AG09309 (cell line): Measurements from ENCODE around the gene RPL11.

Source experiments
- DNase-seq: peaks from one replicate; pipeline ENCODE4 v3.0.0-alpha.2; 2010; ENCODE audit warnings: low read depth
- H3K4me3 ChIP-seq: 2 replicates; pipeline ENCODE4 v1.5.1; 2011; ENCODE audit warnings: mild to moderate bottlenecking, low read depth, low read length, moderate library complexity; ENCODE audit not compliant: control insufficient read depth
- CTCF ChIP-seq: IDR thresholded peaks from 2 replicates; pipeline ENCODE4 v1.5.1; 2011; ENCODE audit warnings: mild to moderate bottlenecking, low read depth, low read length, inconsistent platforms; ENCODE audit not compliant: insufficient read depth, control insufficient read depth; ENCODE audit errors: missing control alignments

Gene RPL11

GRCh38 chr1:23691499-23692307, at the start of gene RPL11:
Gene RPL11 (plus strand): TSS chr1:23691806. CDS start chr1:23691824, 18 bp downstream.
- TF ChIP-seq CTCF: peak; percentile 73
- H3K4me3 ChIP-seq: peak within 1 kb of the TSS; percentile 99
- DNase-seq: peak; percentile 84

- DNase-seq: no peak
- H3K4me3 ChIP-seq: no peak overlapping the region
- no peak for TF ChIP-seq CTCF
Observed at GRCh38 chr1:23643736-23644554, 47.7 kb upstream of the RPL11 start.

- no peak overlapping the region for H3K4me3 ChIP-seq
Observed at GRCh38 chr1:23644555-23644866, 47.1 kb upstream of the RPL11 start.

GRCh38 chr1:23645338-23645737, 46.3 kb upstream of the RPL11 start:
- DNase-seq: no peak
- TF ChIP-seq CTCF: no peak
- no peak overlapping the region for H3K4me3 ChIP-seq

More at GRCh38 chr1:23644555-23644866, 47.1 kb upstream of the RPL11 start:
- no peak for TF ChIP-seq CTCF
- no peak for DNase-seq

- no peak for DNase-seq
- no peak for TF ChIP-seq CTCF
- no peak overlapping the region for H3K4me3 ChIP-seq
Observed at GRCh38 chr1:23646091-23646490, 45.5 kb upstream of the RPL11 start.

GRCh38 chr1:23646541-23646940, 45.1 kb upstream of the RPL11 start:
- no peak overlapping the region for H3K4me3 ChIP-seq
- no peak for DNase-seq
- TF ChIP-seq CTCF: no peak
